HepG2 (cell line): ENCODE data around the gene MSRB3. TPM values are rescaled to one million over a fixed set of nuclear protein-coding genes. Genes with fewer than 3 reads are reported as not detected.

Experiments
- ATF2 ChIP-seq: sonication (generic); formaldehyde crosslinking; IDR thresholded peaks from 2 replicates; pipeline ENCODE4 v1.4.0; 2020; ENCODE audit warnings: missing genetic modification reagents
- DNMT3B ChIP-seq: conservative IDR thresholded peaks from 2 replicates; pipeline ENCODE4 v1.6.1; 2016; ENCODE audit warnings: missing biosample characterization, control low read depth
- FOSL2 ChIP-seq: sonication (generic); formaldehyde crosslinking; IDR thresholded peaks from 2 replicates; pipeline ENCODE4 v1.4.0; 2020; ENCODE audit warnings: missing genetic modification reagents
- FOXO1 ChIP-seq: sonication (generic); formaldehyde crosslinking; IDR thresholded peaks from 2 replicates; pipeline ENCODE4 v1.4.0; 2020; ENCODE audit warnings: missing genetic modification reagents
- GABPB1 ChIP-seq: IDR thresholded peaks from 2 replicates; pipeline ENCODE4 v1.6.1; 2016; ENCODE audit warnings: mild to moderate bottlenecking, missing genetic modification reagents, moderate library complexity, missing compliant biosample characterization
- HDAC2 ChIP-seq: sonication (generic); formaldehyde crosslinking; IDR thresholded peaks from 2 replicates; pipeline ENCODE4 v1.4.0; 2020; ENCODE audit warnings: missing genetic modification reagents
- HOXA5 ChIP-seq: sonication (generic); formaldehyde crosslinking; IDR thresholded peaks from 2 replicates; pipeline ENCODE4 v1.4.0; 2020; ENCODE audit warnings: missing genetic modification reagents
- IRF2 ChIP-seq: IDR thresholded peaks from 2 replicates; pipeline ENCODE4 v1.6.1; 2018; ENCODE audit warnings: missing genetic modification reagents, missing compliant biosample characterization
- JUNB ChIP-seq: sonication (generic); formaldehyde crosslinking; IDR thresholded peaks from 2 replicates; pipeline ENCODE4 v1.8.0; 2022; ENCODE audit warnings: missing genetic modification reagents, mild to moderate bottlenecking, borderline replicate concordance
- MAZ ChIP-seq, 2 experiments: sonication (generic) in 1 of 2; formaldehyde crosslinking in 1 of 2; IDR thresholded peaks; 2 replicates each; pipeline versions ENCODE4 v1.5.0 to v1.6.1; 2012 to 2020; ENCODE audit warnings: low read depth in 2 of 2, mild to moderate bottlenecking in 2 of 2, borderline replicate concordance in 1 of 2, improper control_type of control experiment in 1 of 2, low read length in 1 of 2, missing genetic modification reagents in 1 of 2, moderate library complexity in 1 of 2
- MIER3 ChIP-seq: IDR thresholded peaks from 2 replicates; pipeline ENCODE4 v1.6.1; 2016; ENCODE audit warnings: missing compliant biosample characterization, borderline replicate concordance
- NFIC ChIP-seq: IDR thresholded peaks from 2 replicates; pipeline ENCODE4 v1.6.1; 2012; ENCODE audit warnings: mild to moderate bottlenecking, low read length, inconsistent platforms
- POLR2AphosphoS5 ChIP-seq: IDR thresholded peaks from 2 replicates; pipeline ENCODE4 v1.6.1; 2012; ENCODE audit warnings: low read depth, low read length
- PPARG ChIP-seq: conservative IDR thresholded peaks from 2 replicates; pipeline ENCODE4 v1.6.1; 2016; ENCODE audit warnings: missing biosample characterization, missing genetic modification reagents
- RXRB ChIP-seq: IDR thresholded peaks from 2 replicates; pipeline ENCODE4 v1.6.1; 2016; ENCODE audit warnings: borderline replicate concordance, missing genetic modification reagents, missing compliant biosample characterization
- SALL2 ChIP-seq: sonication (generic); formaldehyde crosslinking; IDR thresholded peaks from 2 replicates; pipeline ENCODE4 v1.8.1; 2023; ENCODE audit warnings: mild to moderate bottlenecking, missing genetic modification reagents, inconsistent platforms
- SOX6 ChIP-seq, 2 experiments: fragments of 450-650 bp in 1 of 2; sonication (generic) in 1 of 2; formaldehyde crosslinking in 1 of 2; IDR thresholded peaks; 2 replicates each; pipeline versions ENCODE4 v1.4.0 to v1.6.1; 2017 to 2020; ENCODE audit warnings: antibody characterized with exemption in 1 of 2, mild to moderate bottlenecking in 1 of 2, missing genetic modification reagents in 1 of 2
- ZNF142 ChIP-seq: sonication (generic); formaldehyde crosslinking; IDR thresholded peaks from 2 replicates; pipeline ENCODE4 v1.4.0; 2020; ENCODE audit warnings: missing genetic modification reagents
- ZNF230 ChIP-seq: sonication (generic); formaldehyde crosslinking; IDR thresholded peaks from 2 replicates; pipeline ENCODE4 v1.4.0; 2020; ENCODE audit warnings: mild to moderate bottlenecking, missing genetic modification reagents
- polyA plus RNA-seq, 8 experiments: library from polyadenylated mRNA; depleted of rRNA in 3 of 8; stranded (reverse) in 7 of 8; unstranded in 1 of 8; fragments of >200 nt; fragmentation: Illumina TruSeq in 4 of 8; extraction: Trizol in 4 of 8; gene quantifications; 2 replicates each; pipeline versions ENCODE4 v1.2.1 to v1.2.3, GENCODE V29; 2011 to 2016; ENCODE audit warnings: low read depth in 4 of 8, missing spikeins in 1 of 8, mixed read lengths in 1 of 8; ENCODE audit not compliant: insufficient read depth in 1 of 8
- total RNA-seq, 5 experiments: library from RNA; depleted of rRNA; stranded (reverse); fragments of >200 nt; fragmentation: Illumina TruSeq; extraction: Trizol; gene quantifications; 2 replicates each; pipeline ENCODE4 v1.2.3, GENCODE V29; 2016; ENCODE audit warnings: low read depth in 1 of 5

Gene MSRB3
- total and polyA plus RNA-seq, 2 of the 13 experiments (the other 11 are each of a cell fraction or from before 2014, with no cell fraction given) = 1.5 to 1.9 TPM

- TF ChIP-seq HOXA5 = 0 out of 2 replicates have a peak, but pooled peaks have one; percentile 41
- peak; percentile 59; the same call in 1 of the 2 replicates for TF ChIP-seq PPARG
- TF ChIP-seq MIER3 = peak; percentile 46; the same call in 1 of the 2 replicates
- peak; percentile 71; the same call in 1 of the 2 replicates for TF ChIP-seq ATF2
- TF ChIP-seq ZNF142 = no peak
- 0 out of 2 replicates have a peak, but pooled peaks have one; percentile 32 for TF ChIP-seq MAZ (IDR thresholded peaks at IDR 0.05; ENCODE audit: borderline replicate concordance, low read depth, low read length)
- peak; percentile 58; the same call in 1 of the 2 replicates for TF ChIP-seq MAZ (CRISPR knock-in tag; IDR thresholded peaks at IDR 0.05; ENCODE audit: low read depth)
- TF ChIP-seq IRF2 = peak; percentile 47; the same call in 1 of the 2 replicates
- TF ChIP-seq NFIC = peak; percentile 43; the same call in 1 of the 2 replicates
- 0 out of 2 replicates have a peak, but pooled peaks have one; percentile 60 for TF ChIP-seq SALL2 (CRISPR knock-in tag)
- TF ChIP-seq JUNB = peak; percentile 76; the same call in 1 of the 2 replicates
- TF ChIP-seq DNMT3B = no peak
- no peak for TF ChIP-seq SOX6 (IDR thresholded peaks at IDR 0.05)
- peak; percentile 77; the same call in 1 of the 2 replicates for TF ChIP-seq SOX6 (CRISPR knock-in tag; IDR thresholded peaks at IDR 0.05)
- TF ChIP-seq RXRB (CRISPR knock-in tag) = peak; percentile 65
- peak; percentile 34; the same call in 1 of the 2 replicates for TF ChIP-seq GABPB1 (CRISPR knock-in tag)
- TF ChIP-seq POLR2AphosphoS5 = no peak
- no peak for TF ChIP-seq ZNF230 (CRISPR knock-in tag)
- peak; percentile 81 for TF ChIP-seq HDAC2 (CRISPR knock-in tag)
- peak; percentile 96 for TF ChIP-seq FOSL2 (CRISPR knock-in tag)
- peak; percentile 67 for TF ChIP-seq FOXO1 (CRISPR knock-in tag)
Measured at GRCh38 chr12:65335021-65335714, 56.7 kb downstream of the MSRB3 start (continued).
